HepG2 (cell line): ENCODE results near the gene ZFP36. TPM values are rescaled to one million over a fixed set of nuclear protein-coding genes. Genes with fewer than 3 reads are reported as not detected.
A peak's percentile ranks its signal among the peaks of the same experiment; 100 is the strongest.

ENCODE experiments used
- BATF2 ChIP-seq: sonication (generic); formaldehyde crosslinking; IDR thresholded peaks from 2 replicates; pipeline ENCODE4 v1.8.0; 2022; ENCODE audit warnings: mild to moderate bottlenecking, missing genetic modification reagents, moderate library complexity
- FOXP1 ChIP-seq, 2 experiments: fragments of 450-650 bp in 1 of 2; IDR thresholded peaks; 2 replicates each; pipeline ENCODE4 v1.6.1; 2017 to 2018; ENCODE audit warnings: antibody characterized with exemption in 1 of 2
- GLI4 ChIP-seq: sonication (generic); formaldehyde crosslinking; IDR thresholded peaks from 2 replicates; pipeline ENCODE4 v1.5.1; 2020; ENCODE audit warnings: missing genetic modification reagents, mild to moderate bottlenecking, moderate library complexity, borderline replicate concordance
- HDAC2 ChIP-seq: sonication (generic); formaldehyde crosslinking; IDR thresholded peaks from 2 replicates; pipeline ENCODE4 v1.4.0; 2020; ENCODE audit warnings: missing genetic modification reagents
- HMGA1 ChIP-seq: sonication (generic); formaldehyde crosslinking; conservative IDR thresholded peaks from 2 replicates; pipeline ENCODE4 v1.4.0; 2020; ENCODE audit warnings: missing genetic modification reagents
- HNRNPH1 ChIP-seq: fragments of 200-400 bp; formaldehyde crosslinking; optimal IDR thresholded peaks from 2 replicates; pipeline ENCODE3; 2017; ENCODE audit warnings: mild to moderate bottlenecking, low read depth, low read length
- KDM4B ChIP-seq: sonication (generic); formaldehyde crosslinking; IDR thresholded peaks from 2 replicates; pipeline ENCODE4 v1.4.0; 2020; ENCODE audit warnings: missing genetic modification reagents
- MLXIP ChIP-seq: sonication (generic); formaldehyde crosslinking; IDR thresholded peaks from 2 replicates; pipeline ENCODE4 v1.9.0; 2021; ENCODE audit warnings: missing genetic modification reagents, borderline replicate concordance
- NONO ChIP-seq, 2 experiments: fragments of 450-650 bp in 1 of 2; sonication (generic) in 1 of 2; formaldehyde crosslinking in 1 of 2; IDR thresholded peaks in 1 of 2; conservative IDR thresholded peaks in 1 of 2; 2 replicates each; pipeline versions ENCODE4 v1.6.1 to v1.8.0; 2017 to 2022; ENCODE audit warnings: mild to moderate bottlenecking in 1 of 2, missing genetic modification reagents in 1 of 2, moderate library complexity in 1 of 2
- RFXANK ChIP-seq: IDR thresholded peaks from 2 replicates; pipeline ENCODE4 v1.6.1; 2016
- SALL2 ChIP-seq: sonication (generic); formaldehyde crosslinking; IDR thresholded peaks from 2 replicates; pipeline ENCODE4 v1.8.1; 2023; ENCODE audit warnings: mild to moderate bottlenecking, missing genetic modification reagents, inconsistent platforms
- SMC3 ChIP-seq: IDR thresholded peaks from 2 replicates; pipeline ENCODE4 v1.6.1; 2011; ENCODE audit warnings: low read length, improper control_type of control experiment
- SSRP1 ChIP-seq: IDR thresholded peaks from 2 replicates; pipeline ENCODE4 v1.6.1; 2016; ENCODE audit warnings: control low read depth
- ZBTB44 ChIP-seq: sonication (generic); formaldehyde crosslinking; IDR thresholded peaks from 2 replicates; pipeline ENCODE4 v1.4.0; 2020; ENCODE audit warnings: missing genetic modification reagents
- ZFP1 ChIP-seq: IDR thresholded peaks from 2 replicates; pipeline ENCODE4 v1.6.1; 2016
- ZFYVE20 ChIP-seq: sonication (generic); formaldehyde crosslinking; IDR thresholded peaks from 2 replicates; pipeline ENCODE4 v1.8.0; 2023; ENCODE audit warnings: low read depth, mild to moderate bottlenecking, moderate library complexity, missing genetic modification reagents, borderline replicate concordance
- ZNF609 ChIP-seq: sonication (generic); formaldehyde crosslinking; IDR thresholded peaks from 2 replicates; pipeline ENCODE4 v1.4.0; 2020; ENCODE audit warnings: mild to moderate bottlenecking, missing genetic modification reagents, borderline replicate concordance
- ZNF773 ChIP-seq: sonication (generic); formaldehyde crosslinking; IDR thresholded peaks from 2 replicates; pipeline ENCODE4 v1.4.0; 2020; ENCODE audit warnings: missing genetic modification reagents, borderline replicate concordance
- ZZZ3 ChIP-seq: sonication (generic); formaldehyde crosslinking; IDR thresholded peaks from 2 replicates; pipeline ENCODE4 v1.4.0; 2020; ENCODE audit warnings: missing genetic modification reagents, mild to moderate bottlenecking, borderline replicate concordance
- polyA plus RNA-seq, 8 experiments: library from polyadenylated mRNA; depleted of rRNA in 3 of 8; stranded (reverse) in 7 of 8; unstranded in 1 of 8; fragments of >200 nt; fragmentation: Illumina TruSeq in 4 of 8; extraction: Trizol in 4 of 8; gene quantifications; 2 replicates each; pipeline versions ENCODE4 v1.2.1 to v1.2.3, GENCODE V29; 2011 to 2016; ENCODE audit warnings: low read depth in 4 of 8, missing spikeins in 1 of 8, mixed read lengths in 1 of 8; ENCODE audit not compliant: insufficient read depth in 1 of 8
- total RNA-seq, 5 experiments: library from RNA; depleted of rRNA; stranded (reverse); fragments of >200 nt; fragmentation: Illumina TruSeq; extraction: Trizol; gene quantifications; 2 replicates each; pipeline ENCODE4 v1.2.3, GENCODE V29; 2016; ENCODE audit warnings: low read depth in 1 of 5

Gene ZFP36
- total and polyA plus RNA-seq, 2 of the 13 experiments (the other 11 are each of a cell fraction or from before 2014, with no cell fraction given) = 1.4 to 1.7 TPM

- TF ChIP-seq ZNF609 (CRISPR knock-in tag) = peak; percentile 39; the same call in 1 of the 2 replicates
- TF ChIP-seq HMGA1 (CRISPR knock-in tag) = no peak
- TF ChIP-seq ZZZ3 (CRISPR knock-in tag) = peak; percentile 61; the same call in 1 of the 2 replicates
- TF ChIP-seq HDAC2 (CRISPR knock-in tag) = peak; percentile 46; the same call in 1 of the 2 replicates
- 0 out of 2 replicates have a peak, but pooled peaks have one; percentile 59 for TF ChIP-seq RFXANK (CRISPR knock-in tag)
- no peak for TF ChIP-seq NONO (IDR thresholded peaks at IDR 0.05)
- peak; percentile 72 for TF ChIP-seq NONO (CRISPR knock-in tag; conservative IDR thresholded peaks at IDR 0.05)
- no peak for TF ChIP-seq ZNF773 (CRISPR knock-in tag)
- 0 out of 2 replicates have a peak, but pooled peaks have one; percentile 34 for TF ChIP-seq ZBTB44 (CRISPR knock-in tag)
- TF ChIP-seq GLI4 (CRISPR knock-in tag) = peak; percentile 63
- TF ChIP-seq SMC3 = no peak
- no peak for TF ChIP-seq MLXIP (CRISPR knock-in tag)
- TF ChIP-seq SALL2 (CRISPR knock-in tag) = peak; percentile 36
- TF ChIP-seq BATF2 (CRISPR knock-in tag) = no peak
- no peak for TF ChIP-seq HNRNPH1
- TF ChIP-seq KDM4B (CRISPR knock-in tag) = no peak
- TF ChIP-seq SSRP1 (CRISPR knock-in tag) = no peak
- no peak for TF ChIP-seq FOXP1 (IDR thresholded peaks at IDR 0.05)
- no peak for TF ChIP-seq FOXP1 (CRISPR knock-in tag; IDR thresholded peaks at IDR 0.05)
- TF ChIP-seq ZFYVE20 (CRISPR knock-in tag) = no peak
- TF ChIP-seq ZFP1 = no peak
Measured at GRCh38 chr19:39390751-39391437, 15.8 kb upstream of the ZFP36 start, which contains the start of the genes MED29 and PAF1 (continued).
